BE2C (cell line): ENCODE data around the gene NEURL1.

Experiments used
- DNase-seq: peaks from one replicate; pipeline ENCODE4 v3.0.0-alpha.2; 2020
- H3K27me3 ChIP-seq: fragments of 250-450 bp; sonication (Bioruptor Pico); 2 replicates; pipeline ENCODE4 v1.5.1; 2020; ENCODE audit warnings: mild to moderate bottlenecking
- H3K36me3 ChIP-seq: fragments of 250-450 bp; sonication (Bioruptor Pico); 2 replicates; pipeline ENCODE4 v1.5.1; 2020; ENCODE audit warnings: mild to moderate bottlenecking
- H3K4me1 ChIP-seq: fragments of 250-450 bp; sonication (Bioruptor Pico); 2 replicates; pipeline ENCODE4 v1.5.1; 2020
- H3K4me3 ChIP-seq: 2 replicates; pipeline ENCODE4 v1.5.1; 2011; ENCODE audit warnings: low read depth, low read length
- H3K9me3 ChIP-seq: fragments of 250-450 bp; sonication (Bioruptor Pico); 2 replicates; pipeline ENCODE4 v1.5.1; 2020
- TF ChIP-seq, protein P1 (sequence below): IDR thresholded peaks from 2 replicates; pipeline ENCODE4 v1.5.1; 2012; ENCODE audit warnings: mild to moderate bottlenecking, low read depth, low read length

The NEURL1 gene

DNA sequence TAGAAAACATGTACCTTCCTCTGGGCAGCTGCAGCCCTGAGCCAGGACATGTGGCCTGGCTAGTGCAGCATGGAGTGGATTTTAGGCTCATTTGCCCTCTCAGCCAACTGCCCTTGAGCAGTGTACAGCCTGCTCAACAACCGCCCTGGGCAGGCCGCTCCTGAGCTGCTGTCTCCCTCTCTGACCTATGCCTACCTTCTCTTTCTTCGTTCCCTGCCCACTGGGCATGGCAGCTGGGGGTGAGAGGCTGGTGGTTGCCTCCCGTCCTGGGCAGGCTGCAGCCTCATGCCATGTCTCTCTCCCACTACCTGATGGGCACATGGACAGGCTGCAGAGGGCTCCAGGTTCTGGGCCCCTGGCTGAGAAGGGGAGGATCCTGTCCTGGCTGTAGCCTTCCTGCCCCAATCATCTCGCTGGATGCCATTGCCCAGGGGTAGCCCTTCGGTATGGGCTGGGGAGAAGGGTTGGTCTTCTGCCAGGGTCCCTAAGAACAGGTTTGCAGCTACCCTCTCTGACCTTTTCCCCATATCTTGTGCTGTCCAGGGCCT is 97.3 kb downstream of the NEURL1 start:
- TF ChIP-seq, protein P1, sequence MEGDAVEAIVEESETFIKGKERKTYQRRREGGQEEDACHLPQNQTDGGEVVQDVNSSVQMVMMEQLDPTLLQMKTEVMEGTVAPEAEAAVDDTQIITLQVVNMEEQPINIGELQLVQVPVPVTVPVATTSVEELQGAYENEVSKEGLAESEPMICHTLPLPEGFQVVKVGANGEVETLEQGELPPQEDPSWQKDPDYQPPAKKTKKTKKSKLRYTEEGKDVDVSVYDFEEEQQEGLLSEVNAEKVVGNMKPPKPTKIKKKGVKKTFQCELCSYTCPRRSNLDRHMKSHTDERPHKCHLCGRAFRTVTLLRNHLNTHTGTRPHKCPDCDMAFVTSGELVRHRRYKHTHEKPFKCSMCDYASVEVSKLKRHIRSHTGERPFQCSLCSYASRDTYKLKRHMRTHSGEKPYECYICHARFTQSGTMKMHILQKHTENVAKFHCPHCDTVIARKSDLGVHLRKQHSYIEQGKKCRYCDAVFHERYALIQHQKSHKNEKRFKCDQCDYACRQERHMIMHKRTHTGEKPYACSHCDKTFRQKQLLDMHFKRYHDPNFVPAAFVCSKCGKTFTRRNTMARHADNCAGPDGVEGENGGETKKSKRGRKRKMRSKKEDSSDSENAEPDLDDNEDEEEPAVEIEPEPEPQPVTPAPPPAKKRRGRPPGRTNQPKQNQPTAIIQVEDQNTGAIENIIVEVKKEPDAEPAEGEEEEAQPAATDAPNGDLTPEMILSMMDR = no peak
- Histone ChIP-seq H3K4me1 (no peaks in the 10 kb centered on the region), H3K27me3 (no peaks in the 10 kb centered on the region), H3K9me3 (no peaks in the 10 kb centered on the region), H3K4me3 (no peak overlapping the region), H3K36me3 (no peaks in the 10 kb centered on the region)
- no peak for DNase-seq

DNA sequence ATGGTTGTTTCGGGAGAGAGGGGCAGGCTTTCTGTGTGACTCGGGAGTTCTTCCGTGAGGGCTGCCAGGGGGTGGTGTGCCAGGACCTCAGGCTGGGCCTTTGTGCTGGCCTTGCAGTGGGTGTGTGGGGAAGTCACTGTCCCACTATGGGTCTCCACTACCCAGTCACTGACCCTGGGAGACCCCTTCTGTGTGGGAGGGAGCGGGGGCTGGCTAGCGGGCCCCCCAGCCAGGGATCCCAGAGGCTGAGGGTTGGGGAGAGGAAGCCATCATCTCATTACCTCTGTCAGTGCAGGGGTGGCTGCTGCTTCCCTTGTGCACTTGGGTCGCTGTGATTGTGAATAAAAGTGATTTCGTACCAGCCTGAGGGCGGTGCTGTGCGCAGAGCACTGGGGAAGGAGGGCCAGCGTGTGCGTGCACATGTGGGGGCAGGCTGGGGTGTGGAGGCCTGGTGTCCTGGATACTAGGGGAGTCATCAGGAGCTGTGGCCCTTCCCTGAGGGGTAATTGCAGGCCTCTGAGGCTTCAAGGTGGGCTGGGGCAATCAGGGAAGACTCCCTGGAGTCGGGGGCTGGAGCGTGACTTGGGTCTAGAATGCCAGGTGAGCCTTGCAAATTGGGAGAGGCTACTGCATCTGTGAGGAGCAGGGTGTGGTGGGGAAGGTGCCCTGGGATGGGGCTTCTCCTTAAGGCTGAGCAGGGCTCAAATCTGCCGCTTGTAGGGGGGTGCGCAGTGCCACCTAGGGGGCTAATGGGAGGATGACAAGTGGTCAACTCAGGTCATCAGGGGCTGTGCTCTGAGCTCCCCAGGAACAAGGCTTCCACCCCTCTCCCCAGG is 98.9 kb downstream of the NEURL1 start:
- TF ChIP-seq, protein P1 = peak; percentile 86
- no peaks in the 10 kb centered on the region for H3K4me1 ChIP-seq
- DNase-seq = peak; percentile 73
- no peak overlapping the region for H3K4me3 ChIP-seq
- no peaks in the 10 kb centered on the region for H3K27me3 ChIP-seq
- no peaks in the 10 kb centered on the region for H3K36me3 ChIP-seq
- H3K9me3 ChIP-seq = no peaks in the 10 kb centered on the region

- H3K9me3 ChIP-seq = no peaks in the 10 kb centered on the region
- no peaks in the 10 kb centered on the region for H3K4me1 ChIP-seq
- TF ChIP-seq, protein P1 = no peak
- no peaks in the 10 kb centered on the region for H3K36me3 ChIP-seq
- DNase-seq = no peak
- H3K4me3 ChIP-seq = no peak overlapping the region
- no peaks in the 10 kb centered on the region for H3K27me3 ChIP-seq
Measured at GRCh38 chr10:103593022-103593570, 99.6 kb downstream of the NEURL1 start.

DNA sequence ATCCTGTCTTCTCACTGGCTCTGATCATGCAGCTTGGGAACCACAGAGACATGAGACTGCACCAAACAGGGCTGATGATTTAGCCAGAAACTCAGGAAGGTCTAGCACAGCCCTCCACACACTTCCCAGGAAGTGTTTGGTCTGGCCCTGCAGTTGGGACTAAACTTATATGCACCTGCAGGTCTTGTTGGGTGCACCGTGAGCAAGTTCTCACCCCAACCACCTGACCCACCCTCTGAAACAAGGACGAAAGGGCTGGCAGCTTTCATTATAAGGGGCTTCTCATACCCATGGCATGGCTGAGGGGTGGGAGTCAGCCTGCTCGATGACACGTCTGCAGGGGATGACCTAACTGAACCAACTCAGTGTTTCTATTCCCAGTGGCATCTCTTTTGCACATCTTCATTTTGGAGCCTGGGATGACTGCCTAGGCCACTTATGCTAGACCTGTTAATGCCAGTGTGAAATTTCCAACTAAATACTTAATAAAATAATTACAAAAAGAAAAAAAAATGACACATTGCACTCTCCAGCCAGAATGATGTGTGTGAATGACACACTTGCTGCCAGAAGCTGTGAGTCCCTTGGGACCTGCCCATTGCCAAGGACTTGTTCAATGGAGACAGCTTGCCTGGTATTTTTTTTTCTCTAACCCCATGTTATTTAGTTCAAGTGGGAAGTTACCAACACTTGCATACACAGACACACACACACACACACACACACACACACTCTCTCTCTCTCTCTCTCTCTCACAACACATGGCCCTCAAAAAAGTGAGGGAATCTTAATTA is 102.6 kb downstream of the NEURL1 start:
- no peaks in the 10 kb centered on the region for H3K9me3 ChIP-seq
- H3K27me3 ChIP-seq = no peaks in the 10 kb centered on the region
- H3K36me3 ChIP-seq = no peaks in the 10 kb centered on the region; the same call in 1 of the 2 replicates
- TF ChIP-seq, protein P1 = no peak
- peaks cover 2% of the 10 kb centered on the region; the same call in 1 of the 2 replicates for H3K4me1 ChIP-seq
- no peak overlapping the region for H3K4me3 ChIP-seq
- DNase-seq = peak; percentile 50

DNA sequence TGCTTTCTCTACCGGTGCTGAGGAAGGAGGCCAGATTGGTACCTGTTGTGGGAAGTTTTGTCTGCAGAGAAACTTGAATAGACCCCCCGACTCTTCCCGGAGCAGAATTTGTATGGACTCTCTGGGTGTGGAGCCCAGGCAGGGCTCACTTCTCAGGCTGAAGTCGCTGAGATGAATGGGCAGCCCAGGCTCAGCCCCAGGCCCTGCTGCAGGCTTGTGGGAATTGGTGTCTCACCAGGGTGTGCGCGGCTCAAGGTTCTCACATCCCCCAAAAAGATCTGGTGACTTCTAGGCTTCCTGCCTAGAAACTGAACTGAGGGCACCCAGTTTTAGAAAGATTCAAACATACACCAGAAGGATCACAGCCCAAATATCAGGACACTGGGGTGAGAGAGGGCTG is 103.5 kb downstream of the NEURL1 start:
- Histone ChIP-seq H3K36me3 (no peaks in the 10 kb centered on the region; the same call in 1 of the 2 replicates), H3K4me1 (peaks cover 2% of the 10 kb centered on the region; the same call in 1 of the 2 replicates), H3K27me3 (no peaks in the 10 kb centered on the region), H3K9me3 (no peaks in the 10 kb centered on the region), H3K4me3 (no peak overlapping the region)
- TF ChIP-seq, protein P1 = no peak
- DNase-seq = no peak
